Measurements from ENCODE around the gene CALCOCO1. TPM values are rescaled to one million over a fixed set of nuclear protein-coding genes. Genes with fewer than 3 reads are reported as not detected.

The CALCOCO1 gene
- total and polyA plus RNA-seq, 9 of the 15 experiments (the other 6 are each of a cell fraction or from before 2014, with no cell fraction given) = 1.9 to 31.8 (median 11.0) TPM

DNA sequence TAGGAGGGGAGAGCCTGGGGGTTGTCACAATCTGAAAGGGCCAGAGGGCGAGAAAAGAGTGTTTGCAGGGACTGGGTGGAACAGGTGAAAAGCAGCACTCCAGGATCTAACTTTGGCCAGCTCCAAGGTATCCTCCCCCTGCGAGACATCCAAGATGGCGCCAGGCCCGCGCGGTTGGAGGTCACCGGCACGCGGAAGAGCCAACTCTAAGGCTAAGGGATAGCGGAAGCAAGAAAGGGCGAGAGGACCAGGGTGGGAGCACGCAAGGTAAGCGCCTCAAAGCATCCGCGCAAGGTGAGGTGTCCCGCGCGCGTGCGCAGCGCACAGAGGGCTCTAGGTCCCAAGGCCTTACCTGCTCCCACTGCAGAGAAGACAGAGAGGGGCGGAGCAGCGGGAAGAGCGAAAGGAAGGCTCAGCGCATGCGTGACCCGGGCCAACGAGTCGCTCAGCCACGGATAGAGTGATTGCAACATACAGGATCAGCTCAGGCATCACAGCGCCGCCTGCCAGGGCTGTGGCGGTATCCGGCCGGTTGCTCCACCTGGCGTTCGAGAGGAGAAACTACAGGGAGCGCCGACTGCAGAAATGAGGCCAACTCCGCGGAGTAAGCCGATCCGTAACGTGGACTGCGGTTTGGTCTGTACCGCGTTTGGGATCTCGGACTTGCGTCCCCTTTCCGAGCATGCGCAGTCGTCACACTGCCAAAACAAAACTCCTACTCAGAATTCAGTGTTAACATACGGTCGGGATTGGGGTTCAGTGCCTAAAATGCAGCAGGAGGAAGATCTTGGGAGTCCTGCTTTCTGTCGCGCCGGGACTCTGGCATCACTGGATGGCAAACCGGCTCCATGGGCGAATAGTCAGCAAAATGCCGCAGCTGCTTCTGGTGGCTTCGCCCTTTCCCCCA, 51.3 kb downstream of the CALCOCO1 start, which contains the start of gene ATP5MC2 (continued):
- peak; percentile 86 for TF ChIP-seq E2F4 (CRISPR knock-in tag; IDR thresholded peaks at IDR 0.05; ENCODE audit: low read depth)
- TF ChIP-seq HEY1 (CRISPR knock-in tag; IDR thresholded peaks at IDR 0.05; ENCODE audit: borderline replicate concordance) = peak; percentile 51; the same call in 1 of the 2 replicates
- peak; percentile 96 for TF ChIP-seq MBD1 (CRISPR knock-in tag; IDR thresholded peaks at IDR 0.05)
- TF ChIP-seq USF2 (CRISPR knock-in tag; IDR thresholded peaks at IDR 0.05) = no peak
- TF ChIP-seq GABPA (tag; conservative IDR thresholded peaks at IDR 0.05; ENCODE audit: low read depth) = peak; percentile 62
- TF ChIP-seq, protein P1, sequence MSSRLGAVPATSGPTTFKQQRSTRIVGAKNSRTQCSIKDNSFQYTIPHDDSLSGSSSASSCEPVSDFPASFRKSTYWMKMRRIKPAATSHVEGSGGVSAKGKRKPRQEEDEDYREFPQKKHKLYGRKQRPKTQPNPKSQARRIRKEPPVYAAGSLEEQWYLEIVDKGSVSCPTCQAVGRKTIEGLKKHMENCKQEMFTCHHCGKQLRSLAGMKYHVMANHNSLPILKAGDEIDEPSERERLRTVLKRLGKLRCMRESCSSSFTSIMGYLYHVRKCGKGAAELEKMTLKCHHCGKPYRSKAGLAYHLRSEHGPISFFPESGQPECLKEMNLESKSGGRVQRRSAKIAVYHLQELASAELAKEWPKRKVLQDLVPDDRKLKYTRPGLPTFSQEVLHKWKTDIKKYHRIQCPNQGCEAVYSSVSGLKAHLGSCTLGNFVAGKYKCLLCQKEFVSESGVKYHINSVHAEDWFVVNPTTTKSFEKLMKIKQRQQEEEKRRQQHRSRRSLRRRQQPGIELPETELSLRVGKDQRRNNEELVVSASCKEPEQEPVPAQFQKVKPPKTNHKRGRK (tag; IDR thresholded peaks at IDR 0.05) = no peak
- TF ChIP-seq, protein P2, sequence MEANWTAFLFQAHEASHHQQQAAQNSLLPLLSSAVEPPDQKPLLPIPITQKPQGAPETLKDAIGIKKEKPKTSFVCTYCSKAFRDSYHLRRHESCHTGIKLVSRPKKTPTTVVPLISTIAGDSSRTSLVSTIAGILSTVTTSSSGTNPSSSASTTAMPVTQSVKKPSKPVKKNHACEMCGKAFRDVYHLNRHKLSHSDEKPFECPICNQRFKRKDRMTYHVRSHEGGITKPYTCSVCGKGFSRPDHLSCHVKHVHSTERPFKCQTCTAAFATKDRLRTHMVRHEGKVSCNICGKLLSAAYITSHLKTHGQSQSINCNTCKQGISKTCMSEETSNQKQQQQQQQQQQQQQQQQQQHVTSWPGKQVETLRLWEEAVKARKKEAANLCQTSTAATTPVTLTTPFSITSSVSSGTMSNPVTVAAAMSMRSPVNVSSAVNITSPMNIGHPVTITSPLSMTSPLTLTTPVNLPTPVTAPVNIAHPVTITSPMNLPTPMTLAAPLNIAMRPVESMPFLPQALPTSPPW (CRISPR knock-in tag; IDR thresholded peaks at IDR 0.05) = peak; percentile 50; the same call in 1 of the 2 replicates
- TF ChIP-seq ZNF76 (CRISPR knock-in tag; IDR thresholded peaks at IDR 0.05; ENCODE audit: borderline replicate concordance) = 0 out of 2 replicates have a peak, but pooled peaks have one; percentile 36
- TF ChIP-seq C11orf30 (IDR thresholded peaks at IDR 0.05; ENCODE audit: low read depth) = peak; percentile 78
- TF ChIP-seq CTCFL (IDR thresholded peaks at IDR 0.05; ENCODE audit: borderline replicate concordance, insufficient read depth, low read depth, low read length, poor library complexity, severe bottlenecking) = peak; percentile 100
- TF ChIP-seq BRD9 (IDR thresholded peaks at IDR 0.05; ENCODE audit: low read depth, partially characterized antibody) = peak; percentile 81
- no peak for TF ChIP-seq CBX2 (IDR thresholded peaks at IDR 0.05; ENCODE audit: insufficient read depth, low read length, poor library complexity, severe bottlenecking)
- TF ChIP-seq ZNF696 (CRISPR knock-in tag; conservative IDR thresholded peaks at IDR 0.05) = no peak
- 0 out of 2 replicates have a peak, but pooled peaks have one; percentile 22 for TF ChIP-seq ZNF561 (CRISPR knock-in tag; conservative IDR thresholded peaks at IDR 0.05)
- no peak for TF ChIP-seq ZNF764 (CRISPR knock-in tag; IDR thresholded peaks at IDR 0.05; ENCODE audit: low read depth)
- peak; percentile 60; the same call in 1 of the 2 replicates for TF ChIP-seq ARID1B (IDR thresholded peaks at IDR 0.05)
